ENCODE data around the gene TMPRSS15.

GRCh38 chr21:18417141-18417790 lies 13.7 kb upstream of the TMPRSS15 start:
- TF ChIP-seq CTCF (IDR thresholded peaks at IDR 0.05): no peak
- TF ChIP-seq POLR2AphosphoS5 (IDR thresholded peaks at IDR 0.05): no peak
- TF ChIP-seq POLR2A (IDR thresholded peaks at IDR 0.05): no peak

Data from upper lobe of left lung (tissue), 4 donors.